Colonic mucosa (tissue), 4 donors: ENCODE measurements around the gene C11orf91. TPM values are rescaled to one million over a fixed set of nuclear protein-coding genes. Genes with fewer than 3 reads are reported as not detected.

Experiments used
- DNase-seq: peaks from one replicate; pipeline ENCODE4 v3.0.0-alpha.2; 2020
- H3K27ac ChIP-seq: fragments of 200-600 bp; one replicate; pipeline ENCODE4 v1.8.0; 2021
- H3K27me3 ChIP-seq: fragments of 200-600 bp; one replicate; pipeline ENCODE4 v1.8.0; 2021
- H3K36me3 ChIP-seq: fragments of 200-600 bp; one replicate; pipeline ENCODE4 v1.8.0; 2021
- H3K4me1 ChIP-seq: fragments of 200-600 bp; one replicate; pipeline ENCODE4 v1.8.0; 2021; ENCODE audit warnings: mild to moderate bottlenecking
- H3K4me3 ChIP-seq: fragments of 200-600 bp; one replicate; pipeline ENCODE4 v1.8.0; 2021
- H3K9ac ChIP-seq, 2 donors: one replicate each; pipeline ENCODE4 v1.7.0; 2013; ENCODE audit warnings: control low read depth in 2 of 2, low read depth in 2 of 2, low read length in 2 of 2
- H3K9me3 ChIP-seq: fragments of 200-600 bp; one replicate; pipeline ENCODE4 v1.8.0; 2021
- intact Hi-C: fragments of 100-400 bp; cut with DNase I; formaldehyde crosslinking; loops from one replicate; pipeline ENCODE4 v1.14.1; 2022
- total RNA-seq, 2 donors: library from RNA; stranded (reverse); fragmentation: NEBNext Ultra II Directional in 1 of 2; extraction: Animal tissue kit (Norgen Biotek cat#: 25700) in 1 of 2; gene quantifications; one replicate each; pipeline ENCODE4 v1.2.1, GENCODE V29; 2021
- TF ChIP-seq, protein P1 (sequence below): fragments of 200-600 bp; IDR thresholded peaks from one replicate; pipeline ENCODE4 v1.8.0; 2022; ENCODE audit warnings: antibody characterized with exemption, mild to moderate bottlenecking
- donor health status: healthy.
- donor health status: DM: no; HTN: no; CAD: no.
- donor health status: DM: no; HTN: no; CAD: no.

Gene C11orf91
- total RNA-seq, 2 donors from 2014 or later, result not detected

DNA sequence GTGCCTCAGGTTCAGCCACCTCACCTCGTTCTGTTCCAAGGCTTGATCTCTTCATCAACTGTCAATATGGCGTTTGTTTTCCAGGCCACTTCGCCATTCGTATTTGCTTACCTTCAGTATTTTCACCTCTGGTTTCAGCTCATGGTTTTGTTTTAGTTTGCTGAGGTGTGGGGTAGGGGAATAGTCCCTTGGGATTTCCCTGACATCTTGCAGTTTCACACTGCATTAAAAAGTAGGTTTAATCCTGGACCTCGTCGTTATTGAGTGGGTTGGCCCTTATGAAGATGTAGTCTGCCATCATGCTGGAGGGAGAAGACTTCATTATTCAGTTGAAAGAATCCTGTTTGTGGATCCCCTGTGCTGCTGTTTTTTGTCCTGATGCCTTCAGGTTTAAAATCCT is 46.0 kb downstream of the C11orf91 start:
- TF ChIP-seq, protein P1, sequence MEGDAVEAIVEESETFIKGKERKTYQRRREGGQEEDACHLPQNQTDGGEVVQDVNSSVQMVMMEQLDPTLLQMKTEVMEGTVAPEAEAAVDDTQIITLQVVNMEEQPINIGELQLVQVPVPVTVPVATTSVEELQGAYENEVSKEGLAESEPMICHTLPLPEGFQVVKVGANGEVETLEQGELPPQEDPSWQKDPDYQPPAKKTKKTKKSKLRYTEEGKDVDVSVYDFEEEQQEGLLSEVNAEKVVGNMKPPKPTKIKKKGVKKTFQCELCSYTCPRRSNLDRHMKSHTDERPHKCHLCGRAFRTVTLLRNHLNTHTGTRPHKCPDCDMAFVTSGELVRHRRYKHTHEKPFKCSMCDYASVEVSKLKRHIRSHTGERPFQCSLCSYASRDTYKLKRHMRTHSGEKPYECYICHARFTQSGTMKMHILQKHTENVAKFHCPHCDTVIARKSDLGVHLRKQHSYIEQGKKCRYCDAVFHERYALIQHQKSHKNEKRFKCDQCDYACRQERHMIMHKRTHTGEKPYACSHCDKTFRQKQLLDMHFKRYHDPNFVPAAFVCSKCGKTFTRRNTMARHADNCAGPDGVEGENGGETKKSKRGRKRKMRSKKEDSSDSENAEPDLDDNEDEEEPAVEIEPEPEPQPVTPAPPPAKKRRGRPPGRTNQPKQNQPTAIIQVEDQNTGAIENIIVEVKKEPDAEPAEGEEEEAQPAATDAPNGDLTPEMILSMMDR, result no peak
- intact Hi-C loops, result no loop called here
- H3K9ac ChIP-seq, result no peak overlapping the region
- H3K36me3 ChIP-seq, result no peaks in the 10 kb centered on the region
- no peak overlapping the region for H3K27ac ChIP-seq
- DNase-seq, result no peak
- H3K9me3 ChIP-seq, result no peaks in the 10 kb centered on the region
- no peak overlapping the region for H3K4me3 ChIP-seq
- H3K4me1 ChIP-seq, result no peaks in the 10 kb centered on the region
- no peaks in the 10 kb centered on the region for H3K27me3 ChIP-seq

DNA sequence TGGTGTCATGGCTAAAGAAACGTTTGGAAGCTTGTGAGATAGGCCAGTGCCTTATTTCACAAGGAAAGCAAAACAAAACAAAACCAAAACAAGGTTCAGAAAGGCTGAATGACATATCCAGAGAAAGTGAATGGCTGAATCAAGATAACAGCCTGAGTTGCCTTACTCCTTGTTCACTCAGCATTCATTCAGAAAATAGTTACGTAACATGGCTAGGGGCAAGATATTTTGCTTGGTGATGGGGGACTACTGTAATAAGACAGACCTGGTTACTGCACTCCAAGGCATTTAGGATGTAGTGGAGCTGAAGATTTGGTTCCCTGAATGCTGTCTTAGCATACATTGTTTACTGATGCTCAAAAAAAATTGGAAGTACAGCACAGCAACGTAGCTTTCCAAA is 47.7 kb downstream of the C11orf91 start:
- TF ChIP-seq, protein P1, result no peak
- DNase-seq, result no peak
- Histone ChIP-seq H3K9ac (no peak overlapping the region), H3K9me3 (no peaks in the 10 kb centered on the region), H3K27ac (no peak overlapping the region), H3K36me3 (no peaks in the 10 kb centered on the region), H3K4me3 (no peak overlapping the region), H3K27me3 (no peaks in the 10 kb centered on the region), H3K4me1 (no peaks in the 10 kb centered on the region)
- intact Hi-C loops, result no loop called here

- Histone ChIP-seq H3K27me3 (no peaks in the 10 kb centered on the region), H3K36me3 (no peaks in the 10 kb centered on the region), H3K9me3 (no peaks in the 10 kb centered on the region), H3K9ac (no peak overlapping the region), H3K4me1 (no peaks in the 10 kb centered on the region), H3K27ac (no peak overlapping the region), H3K4me3 (no peak overlapping the region)
- DNase-seq, result no peak
- TF ChIP-seq, protein P1, result no peak
- intact Hi-C loops, result no loop called here
These were observed 48.2 kb downstream of the C11orf91 start for GRCh38 chr11:33652431-33652830.

DNA sequence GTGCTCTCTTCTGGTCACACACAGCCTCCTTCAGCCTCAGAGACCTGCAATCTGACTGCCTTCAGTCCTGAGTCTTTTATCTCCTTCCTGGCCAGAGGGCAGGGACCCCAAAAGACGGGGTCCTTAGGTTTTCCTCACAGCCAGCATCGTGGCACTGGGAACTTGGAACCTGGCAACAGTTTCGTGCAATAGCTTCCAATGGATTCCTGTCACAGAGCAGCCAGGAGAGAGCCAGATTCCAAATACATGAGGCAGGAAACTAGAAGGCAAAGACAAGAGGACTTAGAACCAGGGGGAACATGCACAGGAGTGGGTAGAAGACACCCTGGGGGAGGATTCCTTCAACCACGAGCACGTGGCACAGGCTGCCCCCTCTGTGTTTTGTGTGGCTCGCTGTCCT is 48.6 kb downstream of the C11orf91 start:
- TF ChIP-seq, protein P1, result no peak
- intact Hi-C loops, result no loop called here
- no peaks in the 10 kb centered on the region for H3K36me3 ChIP-seq

DNA sequence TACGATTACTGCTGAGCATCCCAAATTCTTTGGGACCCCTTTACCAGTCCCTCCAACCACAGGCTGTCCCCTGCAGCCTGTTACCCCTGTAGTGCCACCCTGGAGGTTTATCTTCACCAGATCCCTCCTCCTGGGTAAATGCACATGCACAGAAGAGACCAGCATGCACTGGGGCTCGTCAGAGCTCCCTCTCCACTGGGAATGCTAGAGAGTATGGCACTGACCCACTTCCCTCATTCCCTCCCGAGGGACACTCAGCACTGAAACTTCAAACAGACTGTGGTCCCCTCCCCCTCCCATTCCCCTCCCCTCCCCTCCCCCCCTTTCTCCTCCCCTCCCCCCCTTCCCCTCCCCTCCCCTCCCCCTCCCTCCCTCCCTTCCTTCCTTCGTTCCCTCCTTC is 49.1 kb downstream of the C11orf91 start:
- H3K27me3 ChIP-seq, result no peaks in the 10 kb centered on the region
- H3K4me3 ChIP-seq, result no peak overlapping the region
- no peak overlapping the region for H3K27ac ChIP-seq
- intact Hi-C loops, result no loop called here
- no peaks in the 10 kb centered on the region for H3K4me1 ChIP-seq
- no peaks in the 10 kb centered on the region for H3K9me3 ChIP-seq
- DNase-seq, result no peak
- H3K36me3 ChIP-seq, result no peaks in the 10 kb centered on the region
- TF ChIP-seq, protein P1, result no peak
- H3K9ac ChIP-seq, result no peak overlapping the region

More for the DNA sequence above, 48.6 kb downstream of the C11orf91 start:
- H3K4me3 ChIP-seq, result no peak overlapping the region
- DNase-seq, result no peak
- H3K27me3 ChIP-seq, result no peaks in the 10 kb centered on the region
- H3K27ac ChIP-seq, result no peak overlapping the region
- no peaks in the 10 kb centered on the region for H3K4me1 ChIP-seq
- no peak overlapping the region for H3K9ac ChIP-seq
- H3K9me3 ChIP-seq, result no peaks in the 10 kb centered on the region

GRCh38 chr11:33649944-33650343 is 50.7 kb downstream of the C11orf91 start:
- intact Hi-C loops, result no loop called here
- no peak overlapping the region for H3K27ac ChIP-seq
- no peaks in the 10 kb centered on the region for H3K27me3 ChIP-seq
- no peak overlapping the region for H3K4me3 ChIP-seq
- no peaks in the 10 kb centered on the region for H3K4me1 ChIP-seq
- no peaks in the 10 kb centered on the region for H3K36me3 ChIP-seq
- no peaks in the 10 kb centered on the region for H3K9me3 ChIP-seq
- no peak overlapping the region for H3K9ac ChIP-seq
- TF ChIP-seq, protein P1, result no peak
- no peak for DNase-seq
